ENCODE results near the gene HEG1.

GRCh38 chr3:124974691-124975090 is 81.1 kb downstream of the HEG1 start:
- TF ChIP-seq REST (IDR thresholded peaks at IDR 0.05; ENCODE audit: low read depth) (no peak), CREB1 (IDR thresholded peaks at IDR 0.05; ENCODE audit: low read depth) (no peak)
